ENCODE measurements around the gene MRFAP1.

- TF ChIP-seq POLR2AphosphoS5 (IDR thresholded peaks at IDR 0.05; ENCODE audit: low read depth, low read length) (no peak), CTCF (IDR thresholded peaks at IDR 0.05) (no peak)
These were observed 45.8 kb downstream of the MRFAP1 start for GRCh38 chr4:6686104-6686787.
